GM21576 (cell line): ENCODE data around the gene SPATA17.
A peak's percentile ranks its signal among the peaks of the same experiment; 100 is the strongest.
"Not testable (repeated sequence)": the region's sequence is repeated elsewhere in the genome, so short reads cannot be mapped to it uniquely, and the experiment has no call there.

ENCODE experiments used
- ATAC-seq: cut with Tn5 transposase; IDR thresholded peaks from one replicate; pipeline ENCODE4 v1.9.1; 2021; ENCODE audit warnings: mild to moderate bottlenecking, moderate library complexity; ENCODE audit not compliant: unreplicated experiment

SPATA17 gene

GRCh38 chr1:217630711-217631591 lies at the start of gene SPATA17, which contains the start of gene GPATCH2:
SPATA17 (plus strand) TSS chr1:217631344; CDS start chr1:217631379, 35 bp downstream.
GPATCH2 (minus strand) TSS chr1:217631090; CDS start chr1:217630971, 119 bp downstream.
- peak; percentile 98 for ATAC-seq

GRCh38 chr1:217584286-217584811 lies 46.8 kb upstream of the SPATA17 start:
- not testable (repeated sequence) for ATAC-seq

- ATAC-seq = no peak
These were observed 45.6 kb upstream of the SPATA17 start for GRCh38 chr1:217585577-217585976.

GRCh38 chr1:217586586-217586985 lies 44.6 kb upstream of the SPATA17 start:
- ATAC-seq = no peak

- no peak for ATAC-seq
These were observed 40.5 kb upstream of the SPATA17 start for GRCh38 chr1:217590598-217590997.

GRCh38 chr1:217599154-217599553 lies 32.0 kb upstream of the SPATA17 start:
- ATAC-seq = no peak

- no peak for ATAC-seq
These were observed 28.8 kb upstream of the SPATA17 start for GRCh38 chr1:217602380-217602779.

- no peak for ATAC-seq
These were observed 25.8 kb upstream of the SPATA17 start for GRCh38 chr1:217605390-217605789.

GRCh38 chr1:217614200-217614712 lies 16.9 kb upstream of the SPATA17 start:
- ATAC-seq = no peak

- ATAC-seq = no peak
These were observed 14.0 kb upstream of the SPATA17 start for GRCh38 chr1:217617126-217617525.

GRCh38 chr1:217620814-217621213 lies 10.3 kb upstream of the SPATA17 start:
- ATAC-seq = peak; percentile 99

- peak; percentile 25 for ATAC-seq
These were observed 9.1 kb upstream of the SPATA17 start for GRCh38 chr1:217622042-217622441.

GRCh38 chr1:217626321-217626720 lies 4.8 kb upstream of the SPATA17 start:
- ATAC-seq = no peak

- no peak for ATAC-seq
These were observed 3.7 kb upstream of the SPATA17 start for GRCh38 chr1:217627431-217627830.

- ATAC-seq = no peak
These were observed 11.3 kb downstream of the SPATA17 start for GRCh38 chr1:217642455-217642854.

GRCh38 chr1:217647791-217648190 lies 16.6 kb downstream of the SPATA17 start:
- no peak for ATAC-seq

- no peak for ATAC-seq
These were observed 19.5 kb downstream of the SPATA17 start for GRCh38 chr1:217650674-217651073.

GRCh38 chr1:217660353-217661062 lies 29.4 kb downstream of the SPATA17 start:
- peak; percentile 71 for ATAC-seq

- ATAC-seq = no peak
These were observed 30.3 kb downstream of the SPATA17 start for GRCh38 chr1:217661407-217661806.

GRCh38 chr1:217668351-217668940 lies 37.3 kb downstream of the SPATA17 start:
- no peak for ATAC-seq

- peak; percentile 53 for ATAC-seq
These were observed 42.2 kb downstream of the SPATA17 start for GRCh38 chr1:217673387-217673786.
